ENCODE data around the gene PIGR.
"Not testable (repeated sequence)": the region's sequence is repeated elsewhere in the genome, so short reads cannot be mapped to it uniquely, and the experiment has no call there.

PIGR gene

GRCh38 chr1:206930210-206930798 lies 16.0 kb downstream of the PIGR start:
- no peak for DNase-seq

- no peak for DNase-seq
Observed at GRCh38 chr1:206929524-206929923, 16.7 kb downstream of the PIGR start.

DNA sequence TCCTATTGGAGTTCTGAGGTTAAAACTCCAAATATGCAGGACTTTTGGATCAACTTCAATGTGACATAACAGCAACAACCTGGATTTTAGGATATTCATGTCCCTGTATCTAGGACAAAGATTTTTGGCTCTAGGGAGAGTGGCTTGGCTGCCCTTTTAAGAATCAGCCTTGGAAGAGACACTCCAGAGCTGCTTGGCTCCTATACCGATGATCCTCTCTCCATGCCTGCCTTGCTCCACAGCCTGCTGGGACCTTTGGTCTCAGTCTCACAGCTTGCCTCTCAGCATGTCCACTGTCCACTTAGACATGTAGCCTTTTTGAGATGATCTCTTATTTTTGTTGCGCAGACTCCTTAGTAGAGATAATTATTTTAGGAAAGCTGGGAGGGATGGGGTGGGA lies 20.0 kb downstream of the PIGR start:
- no peak for DNase-seq

DNA sequence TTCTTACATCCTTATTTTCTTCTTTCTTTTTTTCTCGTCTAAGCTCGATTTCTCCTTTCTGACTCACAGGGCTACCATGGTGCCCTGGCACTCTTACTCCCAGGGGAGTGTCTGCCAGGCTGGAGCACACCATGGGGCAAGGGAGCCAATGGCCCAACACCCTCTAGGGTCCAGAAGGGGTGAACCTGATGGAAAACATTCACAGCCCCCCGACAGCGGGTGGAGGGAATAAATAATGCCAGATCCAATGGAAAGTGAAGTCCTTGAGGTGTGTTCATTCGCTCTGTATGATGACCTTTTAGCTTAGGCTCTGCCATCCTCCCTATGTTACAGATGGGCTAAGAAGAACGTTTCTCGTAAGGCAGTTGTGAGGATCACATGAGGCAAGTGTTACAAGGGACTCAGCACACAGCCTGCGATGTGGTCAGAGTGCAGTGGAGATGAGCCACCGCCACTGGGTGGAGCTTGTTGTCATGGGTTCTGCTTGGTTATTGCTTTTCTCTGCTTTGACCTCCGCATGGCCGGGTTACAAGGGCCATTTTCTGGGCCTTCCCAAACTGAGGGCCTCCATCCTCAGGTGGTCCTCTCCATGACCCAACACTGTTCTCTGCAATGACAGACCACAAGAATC lies 21.0 kb downstream of the PIGR start:
- DNase-seq: no peak

DNA sequence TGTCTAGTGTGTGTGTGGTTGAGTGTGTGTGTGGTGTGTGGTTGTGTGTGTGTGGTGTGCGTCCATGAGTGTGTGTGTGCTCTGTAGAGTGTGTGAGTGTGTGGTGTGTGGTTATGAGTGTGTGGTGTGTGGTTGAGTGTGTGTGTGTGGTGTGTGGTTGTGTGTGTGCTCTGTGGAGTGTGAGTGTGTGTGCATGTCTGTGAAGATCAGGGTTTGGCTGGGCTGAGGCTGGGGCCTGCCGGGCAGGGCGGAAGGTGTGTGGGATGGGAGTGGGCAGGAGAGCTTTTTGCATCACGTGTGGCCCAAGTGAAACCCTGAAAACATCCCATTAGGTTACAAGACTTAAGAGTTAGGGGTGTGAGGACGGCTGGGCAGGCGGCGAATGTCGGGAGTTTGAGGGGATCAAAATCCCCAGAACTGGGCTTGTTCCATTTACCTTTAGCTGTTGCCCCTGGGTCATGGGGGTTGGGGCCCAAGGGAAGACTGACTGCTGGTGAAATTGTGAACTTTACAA lies 21.6 kb downstream of the PIGR start:
- no peak for DNase-seq

GRCh38 chr1:206923961-206924557 lies 22.2 kb downstream of the PIGR start:
- DNase-seq: not testable (repeated sequence)

- no peak for DNase-seq
Observed at GRCh38 chr1:206923009-206923960, 23.0 kb downstream of the PIGR start.

- no peak for DNase-seq
Observed at GRCh38 chr1:206922524-206922923, 23.7 kb downstream of the PIGR start.

GRCh38 chr1:206921772-206922265 lies 24.4 kb downstream of the PIGR start, which contains the start of gene FCMR:
FCMR (minus strand) TSS chr1:206921941; CDS start chr1:206921854, 87 bp downstream.
- DNase-seq: no peak

DNA sequence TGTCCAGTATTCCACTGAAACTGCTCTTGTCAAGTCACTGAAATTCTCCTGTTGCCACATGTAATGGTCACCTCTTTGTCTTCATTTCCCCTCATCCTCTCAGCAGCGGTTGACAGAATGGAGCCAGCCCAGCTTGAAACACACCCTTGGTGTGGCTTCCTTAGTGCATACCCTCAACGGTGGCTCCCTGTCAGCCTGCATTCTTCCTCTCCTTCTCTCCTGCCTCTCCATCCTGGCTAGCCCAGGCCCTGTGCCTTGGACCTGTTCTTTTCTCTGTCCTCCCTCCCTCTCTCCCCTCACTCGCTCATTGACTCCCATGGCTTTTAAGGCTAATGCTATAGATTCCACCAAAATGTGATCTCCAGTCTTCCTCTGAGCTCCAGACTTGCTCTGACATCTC lies 28.2 kb downstream of the PIGR start:
- DNase-seq: no peak

GRCh38 chr1:206916000-206916709 lies 30.1 kb downstream of the PIGR start:
- DNase-seq: no peak

- DNase-seq: no peak
Observed at GRCh38 chr1:206915030-206915735, 31.1 kb downstream of the PIGR start.

GRCh38 chr1:206913766-206914537 lies 32.3 kb downstream of the PIGR start:
- DNase-seq: no peak

DNA sequence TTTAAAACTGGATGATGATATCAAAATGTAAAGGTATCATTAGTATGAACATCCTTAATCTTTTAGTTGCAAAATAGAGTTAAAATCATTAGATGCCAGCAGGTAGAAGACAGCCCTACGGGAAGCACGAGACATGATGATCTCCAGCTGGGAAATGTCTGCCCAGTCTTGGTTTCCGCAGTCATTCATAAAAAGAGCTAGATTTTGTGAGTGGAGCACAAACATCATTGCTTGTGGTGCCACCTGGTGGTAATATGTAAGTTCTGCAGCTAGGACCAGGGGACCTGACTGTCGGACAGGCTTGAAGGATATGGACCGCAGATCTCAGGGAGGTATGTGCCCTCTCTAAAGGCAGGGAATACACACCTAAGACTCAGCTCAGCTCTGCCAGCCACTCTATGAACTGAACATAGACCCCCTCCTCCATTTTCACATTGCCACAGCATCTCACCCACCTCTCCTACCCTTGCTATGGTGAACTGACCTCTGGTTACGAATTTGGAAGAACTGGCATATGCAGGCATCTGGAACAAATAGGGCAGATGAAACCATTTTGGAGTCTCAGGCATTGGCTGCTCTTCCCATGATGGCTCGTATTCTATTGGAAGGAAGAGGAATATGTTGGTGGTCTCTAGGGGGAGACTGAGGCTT lies 33.7 kb downstream of the PIGR start:
- DNase-seq: peak; percentile 69 to 92

DNA sequence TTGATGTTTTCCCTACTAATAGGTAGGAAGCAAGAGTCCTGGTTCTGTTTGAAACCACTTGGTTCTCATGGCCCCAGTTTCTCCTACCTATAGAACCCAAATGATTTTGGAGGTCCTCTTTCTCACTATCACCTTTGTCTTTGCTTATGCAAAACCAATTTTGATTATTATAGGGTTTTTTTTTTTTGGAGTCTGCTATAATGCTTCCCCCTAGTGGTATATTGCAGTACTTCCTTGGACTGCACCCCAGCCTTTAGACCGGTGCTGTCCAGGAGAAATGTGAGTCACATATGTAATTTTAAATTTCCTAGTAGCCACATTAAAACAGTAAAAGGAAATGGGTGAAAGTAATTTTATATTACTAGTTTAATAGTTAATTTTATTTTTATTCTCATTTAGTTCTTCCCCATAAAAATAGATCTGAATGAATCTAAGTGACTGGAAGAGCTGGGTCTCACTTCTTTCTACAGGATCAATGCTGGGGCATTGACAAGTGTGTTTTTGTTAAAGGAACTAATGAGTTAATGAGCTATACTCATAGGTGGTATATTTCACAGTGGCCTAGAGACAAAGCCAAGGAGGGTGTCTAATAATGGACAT lies 35.1 kb downstream of the PIGR start:
- peak; percentile 44 to 63 for DNase-seq

DNA sequence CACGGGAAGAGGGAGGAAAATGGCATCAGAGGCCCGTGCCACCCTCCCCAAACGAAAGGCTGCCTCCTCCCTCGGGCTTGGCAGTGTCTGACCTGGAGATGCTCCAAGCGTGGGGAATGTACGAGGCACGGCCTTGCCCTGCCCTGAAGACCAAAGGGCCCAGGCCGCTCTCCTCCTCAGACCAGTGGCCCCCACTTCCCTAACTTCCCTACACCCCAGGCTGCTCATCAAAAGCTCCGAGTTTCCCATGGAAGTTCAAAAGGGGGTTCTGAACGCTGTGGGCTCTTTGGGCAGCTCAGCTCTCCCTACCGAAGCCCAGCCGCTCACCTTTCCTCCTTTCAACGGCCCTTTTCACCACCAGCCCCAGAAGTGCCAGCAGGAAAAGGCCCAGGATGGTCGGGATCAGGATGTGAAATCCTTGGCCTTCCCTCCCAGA lies 36.4 kb downstream of the PIGR start:
- no peak for DNase-seq

DNA sequence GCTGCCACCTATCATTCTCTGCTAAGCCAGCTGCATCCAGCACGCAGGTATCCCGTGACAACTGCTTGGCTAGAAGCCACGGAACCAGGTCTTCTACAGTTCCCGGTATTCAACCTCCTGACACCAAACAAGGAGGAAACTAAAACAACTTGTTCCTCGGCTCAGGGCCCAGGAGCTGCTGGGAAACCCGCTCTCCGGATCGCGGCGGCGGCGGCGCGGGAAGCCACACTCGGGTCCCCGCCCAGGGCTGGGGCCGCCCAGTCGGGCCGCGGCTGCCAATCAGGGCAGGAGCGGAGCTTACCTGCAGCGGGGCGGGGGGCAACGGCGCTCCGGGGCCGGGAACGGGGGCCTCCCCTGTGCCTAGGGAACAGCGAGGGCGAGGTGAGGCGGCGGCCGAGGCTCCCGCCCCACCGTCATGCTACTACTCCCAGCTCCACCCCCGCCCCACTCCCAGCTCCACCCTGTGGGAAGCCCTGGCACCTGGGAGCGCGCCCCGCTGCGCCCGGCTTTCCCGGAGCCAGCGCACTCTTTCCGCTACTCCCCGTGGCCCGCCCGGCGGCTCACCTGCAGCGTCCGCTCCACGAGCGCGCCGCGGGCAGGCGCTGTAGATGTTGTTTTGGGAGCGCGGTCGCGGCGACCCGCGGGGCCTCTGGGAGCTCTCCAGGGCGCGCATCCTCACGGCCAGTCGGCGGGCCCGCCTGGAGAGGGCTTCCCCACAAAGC lies 36.9 kb downstream of the PIGR start:
- peak in 1 of 2 experiments; percentile 40 for DNase-seq

- no peak for DNase-seq
Observed at GRCh38 chr1:206908038-206908437, 38.2 kb downstream of the PIGR start.
